ENCODE data around the gene REXO1.
A peak's percentile ranks its signal among the peaks of the same experiment; 100 is the strongest.

REXO1 gene

GRCh38 chr19:1845642-1846041 lies 2.6 kb downstream of the REXO1 start:
- no peak for DNase-seq

GRCh38 chr19:1845125-1845515 lies 3.2 kb downstream of the REXO1 start:
- DNase-seq: no peak

DNA sequence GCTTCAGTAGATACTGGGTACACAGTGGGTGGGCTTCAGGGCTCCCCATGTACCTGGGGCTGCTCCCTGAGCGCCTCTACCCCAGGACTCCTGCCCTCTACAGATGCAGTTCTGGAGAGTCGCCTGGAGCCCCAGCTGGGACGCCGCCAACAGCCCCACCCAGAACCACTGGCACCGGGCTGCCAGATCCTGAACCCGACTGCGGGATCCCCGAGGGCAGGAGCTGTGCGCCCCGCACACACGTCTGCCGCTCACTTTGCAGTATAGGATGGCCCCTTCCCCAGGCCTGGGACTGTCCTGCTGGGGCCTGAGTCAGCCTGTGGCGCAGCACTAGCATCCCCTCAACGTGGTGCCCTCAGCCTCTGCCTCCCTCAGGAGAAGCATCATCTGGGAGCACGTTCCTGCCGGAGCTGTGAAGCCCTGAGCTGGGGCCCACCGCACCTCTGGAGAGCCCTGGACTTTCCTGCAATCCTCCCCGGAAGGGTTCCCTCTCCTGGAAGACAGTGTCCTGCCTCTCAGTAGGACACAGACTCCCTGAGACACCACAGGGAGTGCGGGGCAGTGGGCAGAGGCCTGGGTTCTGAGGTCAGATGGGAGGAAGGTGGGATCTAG lies 3.7 kb downstream of the REXO1 start:
- DNase-seq: no peak

DNA sequence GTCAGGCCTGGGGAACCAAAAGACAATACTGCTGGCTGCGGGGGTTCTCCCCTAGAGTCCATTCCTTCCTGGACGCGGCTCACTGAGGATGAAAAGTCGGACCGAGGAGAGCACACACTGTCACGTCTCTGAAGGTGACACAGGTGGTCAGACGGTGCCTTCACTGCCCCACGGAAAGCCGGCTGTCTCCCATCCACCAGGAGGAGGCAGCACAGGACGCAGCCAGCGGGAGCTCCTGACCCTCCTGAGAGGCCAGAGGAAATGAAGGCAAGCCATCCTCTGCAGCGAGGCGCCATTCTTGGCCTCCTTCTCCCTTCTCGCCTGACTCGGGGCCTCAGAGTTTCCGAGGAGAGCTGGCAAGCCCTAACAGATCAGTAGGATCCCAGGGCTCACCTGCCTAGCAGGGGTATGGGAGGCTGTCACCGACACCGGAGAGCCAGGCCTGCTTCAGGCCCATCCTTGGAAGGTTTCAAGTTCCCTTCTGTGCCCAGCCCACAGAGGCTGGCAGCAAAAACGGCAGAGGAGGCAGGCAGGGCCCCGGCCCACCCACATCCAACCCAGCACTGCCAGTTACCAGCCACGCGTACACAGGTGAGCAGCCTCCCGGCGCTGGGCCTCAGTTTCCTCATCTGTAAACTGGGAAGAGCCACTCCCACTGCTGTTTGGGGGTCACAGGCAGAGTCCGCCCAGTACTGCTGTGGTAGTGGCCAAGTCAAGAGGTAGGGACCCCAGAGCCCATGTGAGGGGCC lies 4.5 kb downstream of the REXO1 start:
- DNase-seq: no peak

DNA sequence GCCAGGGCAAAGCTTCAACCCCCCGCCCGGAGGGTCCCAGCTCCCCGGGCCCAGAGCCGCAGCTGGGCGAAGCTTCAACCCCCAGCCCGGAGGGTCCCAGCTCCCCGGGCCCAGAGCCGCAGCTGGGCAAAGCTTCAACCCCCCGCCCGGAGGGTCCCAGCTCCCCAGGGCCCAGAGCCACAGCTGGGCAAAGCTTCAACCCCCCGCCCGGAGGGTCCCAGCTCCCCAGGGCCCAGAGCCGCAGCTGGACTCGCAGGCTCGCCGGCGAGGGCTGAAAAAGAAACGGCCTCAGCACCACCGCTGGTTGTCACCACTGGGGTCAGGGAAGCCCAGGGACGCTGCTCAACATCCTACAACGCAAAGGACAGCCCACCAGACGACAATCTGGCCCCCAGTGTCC lies 5.2 kb downstream of the REXO1 start:
- no peak for DNase-seq

- DNase-seq: no peak
Measured at GRCh38 chr19:1841209-1841924, 6.9 kb downstream of the REXO1 start.

DNA sequence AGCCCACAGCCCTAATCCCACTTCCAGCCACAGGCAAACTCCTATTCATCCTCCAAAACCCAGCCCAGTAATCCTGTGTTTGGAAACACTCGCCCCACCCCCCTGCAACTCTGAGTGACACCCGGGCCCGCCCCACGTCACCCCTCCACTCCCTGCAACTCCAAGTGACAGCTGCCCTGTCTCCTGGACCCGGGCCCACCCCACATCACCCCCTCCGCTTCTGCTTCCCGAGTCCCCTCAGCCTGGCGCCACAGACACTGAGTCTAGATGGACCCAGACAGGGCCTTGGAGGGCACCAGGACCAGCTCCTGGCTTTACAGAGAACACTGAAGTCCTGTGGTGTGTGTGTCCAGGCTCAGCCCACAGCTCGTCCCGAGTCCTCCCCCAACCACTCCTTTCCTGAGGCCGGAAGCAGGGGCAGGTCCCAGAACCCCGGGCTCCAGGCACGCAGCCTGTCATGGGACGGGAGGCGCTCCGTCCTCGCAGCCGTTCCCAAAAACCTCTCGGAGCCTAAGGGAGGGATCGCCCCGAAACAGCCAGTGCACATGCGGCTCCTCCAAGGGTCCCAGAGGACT lies 7.7 kb downstream of the REXO1 start:
- no peak for DNase-seq

- no peak for DNase-seq
Measured at GRCh38 chr19:1839658-1840540, 8.4 kb downstream of the REXO1 start.

- DNase-seq: peak; percentile 63
Measured at GRCh38 chr19:1837625-1838105, 10.6 kb downstream of the REXO1 start.

- no peak for DNase-seq
Measured at GRCh38 chr19:1837222-1837565, 11.1 kb downstream of the REXO1 start.

DNA sequence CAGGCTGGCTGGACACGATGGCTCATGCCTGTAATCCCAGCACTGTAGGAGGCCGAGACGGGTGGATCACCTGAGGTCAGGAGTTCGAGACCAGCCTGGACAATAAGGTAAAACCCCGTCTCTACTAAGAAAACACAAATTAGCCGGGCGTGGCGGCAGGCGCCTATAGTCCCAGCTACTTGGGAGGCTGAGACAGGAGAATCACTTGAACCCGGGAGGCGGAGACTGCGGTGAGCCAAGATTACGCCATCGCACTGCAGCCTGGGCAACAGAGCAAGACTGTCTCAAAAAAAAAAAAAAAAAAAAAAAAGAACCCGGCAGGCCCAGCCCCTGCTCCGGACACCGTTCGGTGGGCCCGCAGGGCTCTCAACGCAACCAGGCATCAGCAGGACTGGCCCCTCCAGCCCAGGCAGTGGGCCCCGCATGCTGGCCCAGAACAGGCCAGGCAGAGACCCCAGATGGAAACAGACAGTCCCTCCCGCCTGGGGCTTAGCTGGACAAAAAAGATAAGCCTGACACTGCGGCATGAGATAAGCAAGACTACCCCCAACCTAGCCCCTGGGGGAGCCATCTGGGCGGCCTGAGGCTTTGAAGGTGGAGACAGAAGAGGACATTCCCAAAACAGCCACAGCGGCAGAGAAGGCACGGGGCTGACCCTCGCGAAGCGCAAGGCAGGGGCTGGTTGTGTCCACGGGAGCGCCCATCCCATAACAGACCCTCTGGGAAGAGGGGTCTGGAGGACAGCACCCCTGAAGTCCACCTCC lies 11.6 kb downstream of the REXO1 start:
- no peak for DNase-seq

- DNase-seq: no peak
Measured at GRCh38 chr19:1833540-1833939, 14.7 kb downstream of the REXO1 start.

- DNase-seq: no peak
Measured at GRCh38 chr19:1832046-1832663, 16.1 kb downstream of the REXO1 start.

DNA sequence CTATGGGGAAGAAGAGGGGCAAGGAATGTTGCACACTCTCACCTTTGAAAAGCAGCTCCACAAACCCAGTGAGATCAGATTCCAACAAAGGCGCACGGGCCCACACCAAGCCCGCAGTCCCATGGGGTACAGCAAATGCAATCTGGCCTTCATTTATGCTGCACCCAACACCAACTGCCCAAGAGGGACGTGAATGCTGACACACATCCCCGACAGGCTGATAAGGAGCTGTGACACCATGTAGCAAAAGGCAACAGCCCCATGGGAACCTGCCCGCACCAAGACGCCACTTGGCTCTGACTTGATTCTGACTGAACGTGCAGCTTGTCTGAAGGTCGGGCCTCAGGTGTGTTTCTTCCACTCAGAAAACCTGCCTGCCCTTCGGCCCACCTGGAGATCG lies 17.3 kb downstream of the REXO1 start:
- no peak for DNase-seq

- DNase-seq: no peak
Measured at GRCh38 chr19:1830568-1830967, 17.7 kb downstream of the REXO1 start.

DNA sequence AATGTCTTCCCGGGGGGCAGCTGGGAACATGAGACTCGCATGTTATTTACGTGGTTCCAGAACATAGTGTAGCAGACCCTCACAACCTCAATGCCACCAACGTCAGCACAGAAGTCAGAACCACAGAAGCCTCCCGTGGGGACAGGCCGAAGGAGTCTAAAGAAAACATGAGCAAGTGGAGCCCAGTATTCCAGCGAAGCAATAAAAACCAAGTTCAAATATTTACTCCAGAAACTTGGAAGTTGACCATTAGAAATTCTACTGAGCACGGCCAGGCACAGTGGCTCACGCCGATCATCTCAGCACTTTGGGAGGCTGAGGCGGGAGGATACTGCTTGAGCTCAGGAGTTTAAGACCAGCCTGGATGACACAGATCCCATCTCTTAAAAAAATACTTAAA lies 18.3 kb downstream of the REXO1 start:
- DNase-seq: no peak

DNA sequence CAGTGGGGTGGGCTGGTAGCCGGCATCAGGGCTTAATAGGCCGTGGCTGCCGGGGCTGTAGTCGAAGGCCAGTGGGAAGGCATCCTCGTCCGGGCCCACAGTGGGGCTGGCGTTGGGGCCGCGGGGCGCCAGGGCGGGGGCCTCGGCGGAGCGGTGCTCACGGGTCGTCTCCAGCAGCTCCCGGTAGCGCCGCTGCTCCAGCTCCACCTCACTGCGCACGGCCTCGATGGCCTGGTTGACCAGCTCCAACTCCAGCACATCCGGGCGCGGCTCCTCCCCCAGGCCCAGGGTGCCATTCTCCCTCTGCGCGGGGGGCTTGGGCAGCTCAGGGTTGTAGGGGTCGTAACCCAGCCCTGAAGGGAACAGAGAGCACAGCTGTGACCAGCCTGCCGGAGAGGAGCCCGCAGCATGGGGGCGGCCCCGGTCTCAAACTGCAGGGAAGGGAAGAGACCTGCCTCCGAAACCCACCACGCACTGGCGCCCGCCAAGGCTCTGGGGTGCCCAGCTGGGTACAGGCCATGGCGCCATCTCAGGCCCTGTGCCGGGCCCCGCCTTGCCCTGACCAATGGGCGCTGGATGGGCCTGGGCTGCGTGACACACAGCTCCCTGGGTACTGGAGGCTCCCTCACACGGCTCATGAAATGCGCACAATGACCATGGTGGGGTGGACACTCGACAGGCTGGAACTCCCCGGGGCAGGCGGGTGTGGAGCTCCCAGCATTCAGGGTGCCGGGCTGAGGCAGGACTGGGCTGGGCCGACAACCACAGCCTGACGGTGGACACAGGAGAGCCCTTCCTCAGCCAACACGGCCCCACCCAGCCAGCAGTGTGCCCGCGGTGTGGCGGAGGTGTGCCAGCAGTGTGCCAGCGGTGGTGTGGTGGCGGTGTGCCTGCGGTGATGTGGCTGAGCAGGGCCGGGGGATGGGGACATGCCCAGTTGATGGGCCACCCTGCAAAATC lies 19.7 kb downstream of the REXO1 start:
- no peak for DNase-seq

- DNase-seq: no peak
Measured at GRCh38 chr19:1827566-1828278, 20.6 kb downstream of the REXO1 start.
